ENCODE measurements around the gene TAS2R38. TPM values are rescaled to one million over a fixed set of nuclear protein-coding genes. Genes with fewer than 3 reads are reported as not detected.

The TAS2R38 gene
- total and polyA plus RNA-seq, 9 donors: 0.11 to 0.38 (median 0.21) TPM; not detected in 5

GRCh38 chr7:141949451-141949850 is 24.1 kb downstream of the TAS2R38 start:
- no peak overlapping the region for H3K27ac ChIP-seq (ENCODE audit: low read length)
- no peaks in the 10 kb centered on the region for H3K9me3 ChIP-seq (replicated peaks; ENCODE audit: control insufficient read depth, low read depth, low read length)
- no peaks in the 10 kb centered on the region for H3K27me3 ChIP-seq (ENCODE audit: control insufficient read depth, insufficient read depth, low read length)
- H3K4me3 ChIP-seq (ENCODE audit: low read length): no peak overlapping the region
- DNase-seq: no peak
- H3K36me3 ChIP-seq (ENCODE audit: control insufficient read depth, insufficient read depth, low read length): no peaks in the 10 kb centered on the region
- H3K4me1 ChIP-seq (ENCODE audit: control insufficient read depth, insufficient read depth, low read length): no peaks in the 10 kb centered on the region
- WGBS (ENCODE audit: insufficient coverage): 60% methylated on average over 1 of the region's 2 CpGs

GRCh38 chr7:141949021-141949420 is 24.6 kb downstream of the TAS2R38 start:
- H3K9me3 ChIP-seq (replicated peaks; ENCODE audit: control insufficient read depth, low read depth, low read length): no peaks in the 10 kb centered on the region
- H3K27ac ChIP-seq (ENCODE audit: low read length): no peak overlapping the region
- H3K4me1 ChIP-seq (ENCODE audit: control insufficient read depth, insufficient read depth, low read length): no peaks in the 10 kb centered on the region
- no peaks in the 10 kb centered on the region for H3K36me3 ChIP-seq (ENCODE audit: control insufficient read depth, insufficient read depth, low read length)
- 100% methylated on average over 1 of the region's 2 CpGs for WGBS (ENCODE audit: insufficient coverage)
- no peaks in the 10 kb centered on the region for H3K27me3 ChIP-seq (ENCODE audit: control insufficient read depth, insufficient read depth, low read length)
- H3K4me3 ChIP-seq (ENCODE audit: low read length): no peak overlapping the region
- no peak for DNase-seq

- no CpG with 5 or more reads among the region's 3 CpGs for WGBS (ENCODE audit: insufficient coverage)
- peaks cover 3% of the 10 kb centered on the region for H3K9me3 ChIP-seq (replicated peaks; ENCODE audit: control insufficient read depth, low read depth, low read length)
- H3K4me1 ChIP-seq (ENCODE audit: control insufficient read depth, insufficient read depth, low read length): no peaks in the 10 kb centered on the region
- H3K27ac ChIP-seq (ENCODE audit: low read length): no peak within 1 kb of the TSS
- DNase-seq: no peak
- H3K27me3 ChIP-seq (ENCODE audit: control insufficient read depth, insufficient read depth, low read length): no peaks in the 10 kb centered on the region
- H3K4me3 ChIP-seq (ENCODE audit: low read length): no peak within 1 kb of the TSS
- H3K36me3 ChIP-seq (ENCODE audit: control insufficient read depth, insufficient read depth, low read length): no peaks in the 10 kb centered on the region
Observed at GRCh38 chr7:141946796-141947195, 26.8 kb downstream of the TAS2R38 start, which contains the start of gene CLEC5A. TSS of gene CLEC5A (minus strand) at chr7:141946974. CDS start at chr7:141946292, 682 bp downstream.

- no peak overlapping the region for H3K27ac ChIP-seq (ENCODE audit: low read length)
- DNase-seq: peak; percentile 14
- H3K9me3 ChIP-seq (replicated peaks; ENCODE audit: control insufficient read depth, low read depth, low read length): peaks cover 4% of the 10 kb centered on the region
- no peaks in the 10 kb centered on the region for H3K36me3 ChIP-seq (ENCODE audit: control insufficient read depth, insufficient read depth, low read length)
- no peaks in the 10 kb centered on the region for H3K27me3 ChIP-seq (ENCODE audit: control insufficient read depth, insufficient read depth, low read length)
- 58% methylated on average over 1 of the region's 3 CpGs for WGBS (ENCODE audit: insufficient coverage)
- H3K4me1 ChIP-seq (ENCODE audit: control insufficient read depth, insufficient read depth, low read length): no peaks in the 10 kb centered on the region
- H3K4me3 ChIP-seq (ENCODE audit: low read length): no peak overlapping the region
Observed at GRCh38 chr7:141945356-141945755, 28.2 kb downstream of the TAS2R38 start.

GRCh38 chr7:141944811-141945210 is 28.8 kb downstream of the TAS2R38 start:
- DNase-seq: no peak
- no peak overlapping the region for H3K4me3 ChIP-seq (ENCODE audit: low read length)
- no peaks in the 10 kb centered on the region for H3K36me3 ChIP-seq (ENCODE audit: control insufficient read depth, insufficient read depth, low read length)
- H3K4me1 ChIP-seq (ENCODE audit: control insufficient read depth, insufficient read depth, low read length): no peaks in the 10 kb centered on the region
- WGBS (ENCODE audit: insufficient coverage): no CpG with 5 or more reads among the region's 3 CpGs
- H3K27ac ChIP-seq (ENCODE audit: low read length): no peak overlapping the region
- H3K9me3 ChIP-seq (replicated peaks; ENCODE audit: control insufficient read depth, low read depth, low read length): peaks cover 4% of the 10 kb centered on the region
- H3K27me3 ChIP-seq (ENCODE audit: control insufficient read depth, insufficient read depth, low read length): no peaks in the 10 kb centered on the region

- no peaks in the 10 kb centered on the region for H3K27me3 ChIP-seq (ENCODE audit: control insufficient read depth, insufficient read depth, low read length)
- no peaks in the 10 kb centered on the region for H3K4me1 ChIP-seq (ENCODE audit: control insufficient read depth, insufficient read depth, low read length)
- no peak overlapping the region for H3K4me3 ChIP-seq (ENCODE audit: low read length)
- no peaks in the 10 kb centered on the region for H3K36me3 ChIP-seq (ENCODE audit: control insufficient read depth, insufficient read depth, low read length)
- no CpG with 5 or more reads among the region's 1 CpG for WGBS (ENCODE audit: insufficient coverage)
- no peak overlapping the region for H3K27ac ChIP-seq (ENCODE audit: low read length)
- H3K9me3 ChIP-seq (replicated peaks; ENCODE audit: control insufficient read depth, low read depth, low read length): peaks cover 4% of the 10 kb centered on the region
- DNase-seq: no peak
Observed at GRCh38 chr7:141943846-141944245, 29.7 kb downstream of the TAS2R38 start.

DNA sequence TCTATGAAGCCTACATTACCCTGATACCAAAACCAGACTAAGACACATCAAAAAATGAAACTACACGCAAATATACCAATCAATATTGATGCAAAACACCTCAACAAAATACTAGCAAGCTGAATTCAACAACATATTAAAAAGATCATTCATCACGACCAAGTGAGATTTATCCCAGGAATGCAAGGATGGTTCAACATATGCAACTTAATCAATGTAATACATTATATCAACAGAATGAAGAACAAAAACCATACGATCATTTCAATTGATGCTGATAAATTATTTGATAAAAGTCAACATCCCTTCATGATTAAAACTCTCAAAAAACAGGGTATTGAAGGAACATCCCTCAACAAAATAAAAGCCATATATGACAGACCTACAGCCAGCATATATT is 32.5 kb downstream of the TAS2R38 start:
- no peaks in the 10 kb centered on the region for H3K27me3 ChIP-seq (ENCODE audit: control insufficient read depth, insufficient read depth, low read length)
- no peaks in the 10 kb centered on the region for H3K4me1 ChIP-seq (ENCODE audit: control insufficient read depth, insufficient read depth, low read length)
- DNase-seq: no peak
- H3K36me3 ChIP-seq (ENCODE audit: control insufficient read depth, insufficient read depth, low read length): no peaks in the 10 kb centered on the region
- H3K27ac ChIP-seq (ENCODE audit: low read length): no peak overlapping the region
- no peak overlapping the region for H3K4me3 ChIP-seq (ENCODE audit: low read length)
- H3K9me3 ChIP-seq (replicated peaks; ENCODE audit: control insufficient read depth, low read depth, low read length): peaks cover 20% of the 10 kb centered on the region
- WGBS (ENCODE audit: insufficient coverage): no CpG with 5 or more reads among the region's 3 CpGs

GRCh38 chr7:141930211-141930610 is 43.4 kb downstream of the TAS2R38 start:
- Histone ChIP-seq H3K27ac (ENCODE audit: low read length) (no peak overlapping the region), H3K9me3 (replicated peaks; ENCODE audit: control insufficient read depth, low read depth, low read length) (peaks cover 8% of the 10 kb centered on the region), H3K4me3 (ENCODE audit: low read length) (no peak overlapping the region), H3K36me3 (ENCODE audit: control insufficient read depth, insufficient read depth, low read length) (no peaks in the 10 kb centered on the region), H3K4me1 (ENCODE audit: control insufficient read depth, insufficient read depth, low read length) (no peaks in the 10 kb centered on the region), H3K27me3 (ENCODE audit: control insufficient read depth, insufficient read depth, low read length) (no peaks in the 10 kb centered on the region)
- no peak for DNase-seq
- 65% methylated on average over 5 of the region's 5 CpGs for WGBS (ENCODE audit: insufficient coverage)

DNA sequence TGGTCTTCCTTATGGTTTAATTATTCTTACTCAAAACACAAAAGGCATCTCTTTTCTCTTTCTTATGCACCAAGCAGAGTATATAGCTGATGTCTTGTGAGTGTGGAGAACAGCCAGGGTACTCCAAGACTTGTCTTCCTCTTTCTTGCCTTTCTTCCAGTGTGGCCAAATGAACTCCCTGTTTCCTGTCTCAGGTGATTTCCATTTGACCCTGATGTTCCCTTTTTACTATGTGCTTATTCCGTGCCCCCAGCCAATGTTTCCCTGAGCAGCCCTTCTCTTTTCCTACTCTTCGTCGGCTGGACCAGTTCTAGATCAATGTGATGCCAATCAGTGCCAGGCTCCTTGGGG is 44.8 kb downstream of the TAS2R38 start:
- H3K27ac ChIP-seq (ENCODE audit: low read length): no peak overlapping the region

GRCh38 chr7:141928146-141928844 is 45.3 kb downstream of the TAS2R38 start:
- Histone ChIP-seq H3K36me3 (ENCODE audit: control insufficient read depth, insufficient read depth, low read length) (no peaks in the 10 kb centered on the region), H3K9me3 (replicated peaks; ENCODE audit: control insufficient read depth, low read depth, low read length) (peaks cover 8% of the 10 kb centered on the region), H3K4me3 (ENCODE audit: low read length) (no peak overlapping the region), H3K4me1 (ENCODE audit: control insufficient read depth, insufficient read depth, low read length) (no peaks in the 10 kb centered on the region), H3K27me3 (ENCODE audit: control insufficient read depth, insufficient read depth, low read length) (no peaks in the 10 kb centered on the region), H3K27ac (ENCODE audit: low read length) (no peak overlapping the region)
- 100% methylated on average over 2 of the region's 2 CpGs for WGBS (ENCODE audit: insufficient coverage)
- DNase-seq: no peak

More for the DNA sequence above, 44.8 kb downstream of the TAS2R38 start:
- H3K4me1 ChIP-seq (ENCODE audit: control insufficient read depth, insufficient read depth, low read length): no peaks in the 10 kb centered on the region
- H3K27me3 ChIP-seq (ENCODE audit: control insufficient read depth, insufficient read depth, low read length): no peaks in the 10 kb centered on the region
- 22% methylated on average over 1 of the region's 3 CpGs for WGBS (ENCODE audit: insufficient coverage)
- no peaks in the 10 kb centered on the region for H3K36me3 ChIP-seq (ENCODE audit: control insufficient read depth, insufficient read depth, low read length)
- H3K4me3 ChIP-seq (ENCODE audit: low read length): no peak overlapping the region
- no peak for DNase-seq
- peaks cover 8% of the 10 kb centered on the region for H3K9me3 ChIP-seq (replicated peaks; ENCODE audit: control insufficient read depth, low read depth, low read length)

Data from muscle of leg (tissue), 11 donors.